Chondrocyte (in vitro differentiated cells): ENCODE data around the gene POLN. TPM values are rescaled to one million over a fixed set of nuclear protein-coding genes. Genes with fewer than 3 reads are reported as not detected.

Experiments
- DNase-seq: peaks from one replicate; pipeline ENCODE4 v3.0.0; 2021; ENCODE audit warnings: mixed read lengths, low spot score
- H3K27ac Mint-ChIP-seq: one replicate; pipeline ENCODE4 v1.8.0; 2021; ENCODE audit warnings: mild to moderate bottlenecking, moderate library complexity, mixed read lengths; ENCODE audit not compliant: unreplicated experiment
- H3K27me3 Mint-ChIP-seq: 2 replicates; pipeline ENCODE4 v1.8.0; 2021; ENCODE audit warnings: low read depth, mixed read lengths
- H3K36me3 Mint-ChIP-seq: 2 replicates; pipeline ENCODE4 v1.8.0; 2021; ENCODE audit warnings: low read depth, mixed read lengths
- H3K4me1 Mint-ChIP-seq: 2 replicates; pipeline ENCODE4 v1.8.0; 2021; ENCODE audit warnings: low read depth, mild to moderate bottlenecking, mixed read lengths
- H3K4me3 Mint-ChIP-seq: one replicate; pipeline ENCODE4 v1.8.0; 2021; ENCODE audit warnings: mild to moderate bottlenecking, moderate library complexity, mixed read lengths; ENCODE audit not compliant: unreplicated experiment
- H3K9me3 Mint-ChIP-seq: 2 replicates; pipeline ENCODE4 v1.8.0; 2021; ENCODE audit warnings: low read depth, mixed read lengths
- total RNA-seq: library from RNA; stranded (reverse); gene quantifications from 3 replicates; pipeline ENCODE4 v1.2.1, GENCODE V29; 2021
- TF ChIP-seq, protein P1 (sequence below): fragments of 200-600 bp; sonication (generic); IDR thresholded peaks from 2 replicates; pipeline ENCODE4 v1.5.0; 2021; ENCODE audit warnings: antibody characterized with exemption, mild to moderate bottlenecking, moderate library complexity

The POLN gene
- total RNA-seq, 1 donor from 2014 or later, result 5.5 TPM

DNA sequence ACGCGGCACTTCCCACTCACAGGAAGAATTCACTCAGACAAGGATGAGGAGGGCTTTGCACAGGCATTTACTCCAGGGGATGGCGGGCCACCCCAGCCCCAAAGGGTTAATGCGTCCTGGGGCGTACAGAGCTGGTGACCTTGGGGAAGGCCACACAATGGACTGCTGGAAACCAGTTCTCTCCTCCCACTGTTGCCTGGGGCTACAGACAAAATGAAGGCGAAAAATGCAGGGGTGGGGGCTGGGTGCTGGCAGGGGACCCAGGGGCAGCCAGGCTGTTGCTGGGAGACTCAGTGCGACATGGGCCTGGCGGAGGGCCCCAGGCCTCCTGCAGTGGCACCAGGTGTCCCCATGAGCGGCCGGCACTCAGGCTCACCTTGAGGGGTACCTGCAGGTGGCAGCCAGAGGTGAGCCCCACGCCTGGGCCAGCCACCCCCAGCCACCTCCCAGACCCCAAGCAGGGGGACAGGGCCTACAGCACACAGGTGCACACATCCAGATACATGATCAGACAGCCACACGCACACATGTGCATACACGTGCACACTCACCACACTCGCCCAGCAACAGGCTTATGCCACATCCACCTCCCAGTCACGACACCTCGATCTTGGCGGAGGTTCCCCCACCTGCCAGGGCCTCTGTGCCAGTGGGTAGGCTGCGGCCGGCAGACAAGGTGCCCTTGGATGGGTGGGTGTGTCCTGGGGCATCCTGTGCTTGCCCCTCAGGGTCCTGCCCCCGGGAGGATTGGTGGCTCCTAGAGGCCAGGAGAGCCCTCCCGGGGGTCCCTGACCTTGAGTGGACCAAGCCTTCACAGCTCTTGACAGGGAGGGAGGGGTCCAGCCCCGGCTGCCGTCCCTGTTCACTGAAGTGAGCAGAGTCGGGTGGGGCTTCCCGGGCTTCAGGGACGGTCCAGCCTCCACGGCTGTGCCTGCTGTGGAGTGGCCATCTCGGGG, 169.7 kb downstream of the POLN start:
- H3K27me3 Mint-ChIP-seq, result no peaks in the 10 kb centered on the region

DNA sequence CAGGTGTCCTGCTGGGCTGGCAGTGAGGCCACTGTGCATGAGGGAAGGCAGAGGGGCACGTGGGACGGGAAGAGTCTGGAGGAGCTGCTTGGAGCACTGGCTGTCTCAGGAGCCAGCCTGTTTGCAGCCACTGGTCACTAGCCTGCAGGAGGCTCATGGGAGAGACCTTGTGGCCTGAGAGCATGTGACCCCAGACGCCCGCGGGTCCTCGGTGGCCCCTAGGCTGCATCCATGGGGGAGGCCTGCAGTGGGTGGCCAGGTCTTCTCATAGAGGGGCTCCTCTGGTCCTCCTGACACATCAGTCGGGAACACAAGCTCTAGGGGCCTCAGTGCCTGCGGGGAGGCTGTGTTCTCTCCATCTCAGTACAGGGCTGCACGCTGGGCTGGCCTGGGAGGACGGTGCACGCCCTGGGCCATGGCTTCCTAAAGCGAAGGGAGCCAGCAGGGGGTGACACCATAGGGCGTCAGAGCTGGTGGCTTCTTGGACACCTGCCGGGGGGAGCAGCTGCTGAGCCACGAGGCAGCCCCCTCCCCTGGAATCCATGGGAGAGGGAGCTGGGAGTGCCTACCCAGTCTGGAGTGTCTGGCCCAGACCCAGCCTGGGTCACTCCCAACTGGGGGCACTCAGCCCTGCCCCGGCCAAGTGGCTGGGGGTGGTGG, 170.5 kb downstream of the POLN start:
- peak; percentile 79 for DNase-seq
- TF ChIP-seq, protein P1, sequence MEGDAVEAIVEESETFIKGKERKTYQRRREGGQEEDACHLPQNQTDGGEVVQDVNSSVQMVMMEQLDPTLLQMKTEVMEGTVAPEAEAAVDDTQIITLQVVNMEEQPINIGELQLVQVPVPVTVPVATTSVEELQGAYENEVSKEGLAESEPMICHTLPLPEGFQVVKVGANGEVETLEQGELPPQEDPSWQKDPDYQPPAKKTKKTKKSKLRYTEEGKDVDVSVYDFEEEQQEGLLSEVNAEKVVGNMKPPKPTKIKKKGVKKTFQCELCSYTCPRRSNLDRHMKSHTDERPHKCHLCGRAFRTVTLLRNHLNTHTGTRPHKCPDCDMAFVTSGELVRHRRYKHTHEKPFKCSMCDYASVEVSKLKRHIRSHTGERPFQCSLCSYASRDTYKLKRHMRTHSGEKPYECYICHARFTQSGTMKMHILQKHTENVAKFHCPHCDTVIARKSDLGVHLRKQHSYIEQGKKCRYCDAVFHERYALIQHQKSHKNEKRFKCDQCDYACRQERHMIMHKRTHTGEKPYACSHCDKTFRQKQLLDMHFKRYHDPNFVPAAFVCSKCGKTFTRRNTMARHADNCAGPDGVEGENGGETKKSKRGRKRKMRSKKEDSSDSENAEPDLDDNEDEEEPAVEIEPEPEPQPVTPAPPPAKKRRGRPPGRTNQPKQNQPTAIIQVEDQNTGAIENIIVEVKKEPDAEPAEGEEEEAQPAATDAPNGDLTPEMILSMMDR, result no peak
- Mint-ChIP-seq H3K27me3 (no peaks in the 10 kb centered on the region), H3K4me1 (no peaks in the 10 kb centered on the region), H3K36me3 (no peaks in the 10 kb centered on the region), H3K4me3 (no peak overlapping the region), H3K9me3 (no peaks in the 10 kb centered on the region), H3K27ac (peak overlapping the region; percentile 32)

More for the DNA sequence above, 169.7 kb downstream of the POLN start:
- Mint-ChIP-seq H3K36me3 (no peaks in the 10 kb centered on the region), H3K4me3 (no peak overlapping the region), H3K4me1 (no peaks in the 10 kb centered on the region), H3K27ac (peak overlapping the region; percentile 32), H3K9me3 (no peaks in the 10 kb centered on the region)
- TF ChIP-seq, protein P1, result no peak
- peak; percentile 91 for DNase-seq

DNA sequence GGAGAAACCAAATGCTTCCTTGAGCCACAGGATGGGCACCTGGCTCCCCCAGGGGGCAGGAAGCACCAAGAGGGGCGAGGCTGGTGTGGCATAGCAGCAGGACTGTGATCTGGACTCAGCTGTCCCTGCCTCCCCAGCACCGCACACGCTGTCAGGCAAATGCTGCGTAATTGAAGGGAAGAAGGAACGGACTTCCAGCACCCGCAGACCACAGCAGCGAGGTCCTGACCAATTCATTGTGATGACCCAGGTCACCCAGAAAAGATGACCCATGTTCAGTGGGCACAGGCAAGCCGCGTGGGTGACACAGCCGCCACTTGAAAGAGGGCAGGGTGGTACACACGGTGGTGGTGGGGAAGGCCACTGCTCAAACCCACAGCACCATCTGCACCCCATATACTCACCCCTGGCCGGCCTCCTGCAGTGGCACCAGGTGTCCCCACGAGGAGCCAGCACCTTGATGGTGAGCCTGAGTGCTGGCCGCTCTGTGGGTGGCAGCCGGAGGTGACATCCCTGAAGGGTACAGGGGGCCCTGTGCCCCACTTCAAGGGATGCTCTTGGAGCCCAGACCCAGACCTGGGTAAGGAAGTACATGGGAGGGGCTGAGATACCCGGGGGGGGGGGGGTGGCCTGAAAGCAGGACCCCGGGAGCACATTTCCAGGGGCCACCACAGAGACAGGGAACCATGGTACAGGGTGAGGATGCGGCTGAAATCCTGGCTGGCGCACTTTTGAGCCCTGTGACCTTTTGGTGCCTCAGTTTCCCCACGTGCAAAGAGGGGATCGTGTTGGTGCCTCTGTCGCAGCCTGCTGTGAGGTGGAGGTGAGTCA, 171.3 kb downstream of the POLN start:
- DNase-seq, result peak; percentile 69

DNA sequence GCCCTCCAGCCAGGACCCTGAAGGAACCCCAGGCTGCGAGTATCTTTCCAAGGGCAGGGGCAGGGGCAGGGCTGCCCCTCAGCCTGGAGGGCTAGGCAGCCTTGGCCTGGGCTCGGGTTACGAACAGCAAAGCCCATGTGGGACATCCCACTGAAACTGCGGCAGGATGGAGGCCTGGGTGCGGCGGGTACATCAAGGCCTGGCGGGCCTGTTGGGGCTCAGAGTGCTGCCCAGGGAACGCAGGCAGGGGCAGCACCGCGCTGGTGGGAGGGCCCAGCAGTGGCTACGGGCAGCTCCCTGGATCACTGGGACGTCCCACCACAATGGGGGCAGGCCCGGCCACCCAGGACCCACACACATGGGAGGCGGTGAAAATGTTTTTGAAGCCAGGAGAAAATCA, 171.9 kb downstream of the POLN start:
- Mint-ChIP-seq H3K4me3 (no peak overlapping the region), H3K4me1 (no peaks in the 10 kb centered on the region), H3K27ac (no peak overlapping the region), H3K36me3 (no peaks in the 10 kb centered on the region), H3K27me3 (no peaks in the 10 kb centered on the region), H3K9me3 (no peaks in the 10 kb centered on the region)
- TF ChIP-seq, protein P1, result no peak
- DNase-seq, result peak; percentile 59

More for the DNA sequence above, 171.3 kb downstream of the POLN start:
- no peak overlapping the region for H3K4me3 Mint-ChIP-seq
- no peaks in the 10 kb centered on the region for H3K4me1 Mint-ChIP-seq
- H3K9me3 Mint-ChIP-seq, result no peaks in the 10 kb centered on the region
- H3K27ac Mint-ChIP-seq, result no peak overlapping the region
- TF ChIP-seq, protein P1, result no peak
- H3K36me3 Mint-ChIP-seq, result no peaks in the 10 kb centered on the region
- H3K27me3 Mint-ChIP-seq, result no peaks in the 10 kb centered on the region
